GM12878 (cell line): ENCODE results near the gene FAM120B. TPM values are rescaled to one million over a fixed set of nuclear protein-coding genes. Genes with fewer than 3 reads are reported as not detected.

Experiments used
- ATAC-seq: fragments of 200-7000 bp; cut with Tn5 transposase; 3 replicates; pipeline ENCODE4 v1.9.1; 2020; ENCODE audit warnings: mild to moderate bottlenecking, moderate library complexity
- BruUV-seq: library from RNA; stranded (reverse); fragments of 400-500 nt; replicated peaks from 2 replicates; lab custom pipeline; 2021; lab: Mats Ljungman, UMichigan
- CTCF ChIA-PET: fragments of 300-600 bp; sonication (Branson Sonifier 250); formaldehyde crosslinking; extraction: SDS; loops from one replicate; lab custom pipeline; 2021; ENCODE audit warnings: inconsistent platforms; lab: Yijun Ruan, JAX
- POLR2A ChIA-PET: fragments of 350-600 bp; formaldehyde crosslinking; extraction: SDS; loops from one replicate; lab custom pipeline; 2021; ENCODE audit warnings: inconsistent platforms; lab: Charles Lee
- RAD21 ChIA-PET: fragments of 300-600 bp; sonication (Branson Sonifier 250); formaldehyde crosslinking; loops from one replicate; lab custom pipeline; 2023; ENCODE audit warnings: antibody characterized with exemption; ENCODE audit not compliant: unreplicated experiment; lab: Charles Lee
- SMC1A ChIA-PET: fragments of 300-600 bp; sonication (Branson Sonifier 250); formaldehyde crosslinking; loops from one replicate; lab custom pipeline; 2023; ENCODE audit not compliant: unreplicated experiment, uncharacterized antibody; lab: Charles Lee
- DNase-seq: peaks from one replicate; pipeline ENCODE4 v3.0.0-alpha.2; 2011; ENCODE audit warnings: low read depth, low spot score
- FAIRE-seq: peaks from 3 replicates; lab custom pipeline; 2011; peaks lifted over from hg19 to GRCh38; lab: Jason Lieb, UNC
- H2AFZ ChIP-seq: 2 replicates; pipeline ENCODE4 v1.6.0; 2011; ENCODE audit warnings: low read depth, low read length, control low read depth; ENCODE audit not compliant: control insufficient read depth
- H3K27ac ChIP-seq: 2 replicates; pipeline ENCODE4 v1.5.1; 2011; ENCODE audit warnings: control low read depth; ENCODE audit not compliant: control insufficient read depth, insufficient read depth
- H3K27me3 ChIP-seq, 2 experiments: replicated peaks in 1 of 2; 2 replicates each; pipeline versions ENCODE4 v1.6.0 to v1.6.1; 2011; ENCODE audit warnings: low read length in 1 of 2; ENCODE audit not compliant: control insufficient read depth in 2 of 2, insufficient read depth in 2 of 2
- H3K36me3 ChIP-seq, 2 experiments: 2 replicates each; pipeline ENCODE4 v1.5.1; 2011; ENCODE audit warnings: low read length in 1 of 2; ENCODE audit not compliant: control insufficient read depth in 2 of 2, insufficient read depth in 2 of 2
- H3K4me1 ChIP-seq: 2 replicates; pipeline ENCODE4 v1.6.1; 2011; ENCODE audit warnings: mild to moderate bottlenecking, low read length, moderate library complexity, mixed read lengths; ENCODE audit not compliant: control insufficient read depth, insufficient read depth
- H3K4me2 ChIP-seq: 2 replicates; pipeline ENCODE4 v1.6.0; 2011; ENCODE audit warnings: control low read depth; ENCODE audit not compliant: control insufficient read depth, insufficient read depth
- H3K4me3 ChIP-seq: fragments of 200-600 bp; sonication (generic); 2 replicates; pipeline ENCODE4 v1.5.1; 2016
- H3K79me2 ChIP-seq: 2 replicates; pipeline ENCODE4 v1.6.0; 2011; ENCODE audit warnings: low read length; ENCODE audit not compliant: control insufficient read depth, insufficient read depth
- H3K9ac ChIP-seq: 2 replicates; pipeline ENCODE4 v1.8.0; 2011; ENCODE audit warnings: low read length, control low read depth, mixed read lengths; ENCODE audit not compliant: control insufficient read depth, insufficient read depth
- H3K9me3 ChIP-seq: replicated peaks from 3 replicates; pipeline ENCODE4 v1.5.1; 2011; ENCODE audit warnings: mild to moderate bottlenecking, low read length; ENCODE audit not compliant: control insufficient read depth, insufficient read depth
- H4K20me1 ChIP-seq: 2 replicates; pipeline ENCODE4 v1.6.0; 2011; ENCODE audit not compliant: control insufficient read depth, insufficient read depth
- BHLHE40 ChIP-seq, 2 experiments: fragments of 450-650 bp in 1 of 2; IDR thresholded peaks; 2 replicates each; pipeline ENCODE4 v1.6.1; 2011 to 2017; ENCODE audit warnings: low read depth in 2 of 2, borderline replicate concordance in 1 of 2, improper control_type of control experiment in 1 of 2, low read length in 1 of 2, mild to moderate bottlenecking in 1 of 2
- NR2C1 ChIP-seq: fragments of 450-650 bp; IDR thresholded peaks from 2 replicates; pipeline ENCODE4 v1.6.1; 2017; ENCODE audit warnings: antibody characterized with exemption, mild to moderate bottlenecking, moderate library complexity
- PAX5 ChIP-seq: IDR thresholded peaks from 2 replicates; pipeline ENCODE4 v1.6.1; 2011; ENCODE audit warnings: low read depth, low read length, borderline replicate concordance
- PML ChIP-seq: IDR thresholded peaks from 2 replicates; pipeline ENCODE4 v1.6.1; 2012; ENCODE audit warnings: low read length, inconsistent platforms
- RBBP5 ChIP-seq: fragments of 200-600 bp; sonication (generic); conservative IDR thresholded peaks from 2 replicates; pipeline ENCODE4 v1.6.1; 2016
- SP1 ChIP-seq: IDR thresholded peaks from one replicate; pipeline ENCODE4 v1.6.1; 2011; ENCODE audit warnings: low read depth, low read length
- SREBF2 ChIP-seq: IDR thresholded peaks from 2 replicates; pipeline ENCODE4 v1.6.1; 2012; ENCODE audit warnings: mild to moderate bottlenecking, low read length
- ZNF217 ChIP-seq: fragments of 450-650 bp; IDR thresholded peaks from 2 replicates; pipeline ENCODE4 v1.6.1; 2017; ENCODE audit warnings: antibody characterized with exemption, mild to moderate bottlenecking
- WGBS: methylation state at CpG from one replicate; pipeline ENCODE4 v1.1.6; 2016; ENCODE audit warnings: low lambda C conversion rate; ENCODE audit not compliant: insufficient replicate concordance, insufficient coverage; ENCODE audit errors: missing lambda C conversion rate; 5-methylcytosine and 5-hydroxymethylcytosine counted together
- in situ Hi-C: fragments of 300-500 bp; cut with MboI; formaldehyde crosslinking; loops from 9 replicates; pipeline ENCODE4 v1.14.3; 2018; ENCODE audit warnings: mixed read lengths
- intact Hi-C: fragments of 100-400 bp; cut with micrococcal nuclease; formaldehyde crosslinking; loops from one replicate; pipeline ENCODE4 v1.14.2; 2022; ENCODE audit not compliant: unreplicated experiment
- polyA plus RNA-seq, 11 experiments: library from polyadenylated mRNA; depleted of rRNA in 4 of 11; unstranded in 6 of 11; stranded (reverse) in 5 of 11; fragments of >200 nt; fragmentation: Nextera tagmentation in 4 of 11; fragmentation: Illumina TruSeq in 1 of 11; extraction: Ambion mirVana in 4 of 11; extraction: Trizol in 1 of 11; gene quantifications; 1 replicate in 1 of 11; 2 replicates in 10 of 11; pipeline versions ENCODE4 v1.2.1 to v1.2.3, GENCODE V29; 2011 to 2016; ENCODE audit warnings: inconsistent platforms in 2 of 11, missing spikeins in 2 of 11, low read depth in 1 of 11
- total RNA-seq, 4 experiments: library from RNA; depleted of rRNA in 3 of 4; stranded (reverse); fragments of >200 nt in 3 of 4; fragmentation: Illumina TruSeq in 1 of 4; extraction: Trizol in 1 of 4; gene quantifications; 2 replicates each; pipeline versions ENCODE4 v1.2.1 to v1.2.3, GENCODE V29; 2013 to 2021
- TF ChIP-seq, protein P1 (sequence below): fragments of 450-650 bp; IDR thresholded peaks from 2 replicates; pipeline ENCODE4 v1.6.1; 2017; ENCODE audit warnings: mild to moderate bottlenecking, low read depth, inconsistent platforms; ENCODE audit not compliant: poor library complexity, severe bottlenecking
- TF ChIP-seq, protein P2 (sequence below): IDR thresholded peaks from 2 replicates; pipeline ENCODE4 v1.6.1; 2012; ENCODE audit warnings: low read depth, low read length, improper control_type of control experiment
- TF ChIP-seq, protein P3 (sequence below), 3 experiments: IDR thresholded peaks in 2 of 3; conservative IDR thresholded peaks in 1 of 3; 2 replicates each; pipeline ENCODE4 v1.5.1; 2011; ENCODE audit warnings: low read depth in 3 of 3, low read length in 3 of 3, mild to moderate bottlenecking in 3 of 3, control low read depth in 2 of 3, moderate library complexity in 2 of 3, inconsistent platforms in 1 of 3, mixed read lengths in 1 of 3; ENCODE audit not compliant: control insufficient read depth in 2 of 3, insufficient read depth in 1 of 3; ENCODE audit errors: extremely low read depth in 1 of 3
- TF ChIP-seq, protein P4 (sequence below): fragments of 450-650 bp; IDR thresholded peaks from 2 replicates; pipeline ENCODE4 v1.6.1; 2017; ENCODE audit warnings: mild to moderate bottlenecking, moderate library complexity

The FAM120B gene
- total and polyA plus RNA-seq, 10 of the 15 experiments (the other 5 are each of a cell fraction or from before 2014, with no cell fraction given) = 3.3 to 21.6 (median 15.3) TPM

DNA sequence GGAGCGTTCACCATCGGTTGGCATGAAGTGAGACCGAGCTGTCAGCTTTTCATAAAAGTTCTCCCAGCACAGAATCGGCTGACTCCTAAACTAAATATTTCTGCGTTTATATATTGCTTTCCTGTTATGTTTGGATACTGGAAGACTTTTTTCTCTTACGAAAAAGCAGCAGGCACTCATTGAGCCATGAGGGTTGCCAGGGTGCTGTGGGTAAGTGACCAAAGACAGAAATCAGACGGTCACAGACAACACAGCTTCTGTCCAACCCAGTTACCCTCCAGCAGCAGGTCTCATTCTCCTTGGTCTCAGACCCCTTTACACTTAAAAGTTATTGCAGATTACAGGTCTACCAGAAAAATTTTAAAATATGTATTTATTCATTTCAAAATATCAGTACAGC, 113.7 kb downstream of the FAM120B start (continued):
- no peak for TF ChIP-seq SP1
- TF ChIP-seq, protein P1, sequence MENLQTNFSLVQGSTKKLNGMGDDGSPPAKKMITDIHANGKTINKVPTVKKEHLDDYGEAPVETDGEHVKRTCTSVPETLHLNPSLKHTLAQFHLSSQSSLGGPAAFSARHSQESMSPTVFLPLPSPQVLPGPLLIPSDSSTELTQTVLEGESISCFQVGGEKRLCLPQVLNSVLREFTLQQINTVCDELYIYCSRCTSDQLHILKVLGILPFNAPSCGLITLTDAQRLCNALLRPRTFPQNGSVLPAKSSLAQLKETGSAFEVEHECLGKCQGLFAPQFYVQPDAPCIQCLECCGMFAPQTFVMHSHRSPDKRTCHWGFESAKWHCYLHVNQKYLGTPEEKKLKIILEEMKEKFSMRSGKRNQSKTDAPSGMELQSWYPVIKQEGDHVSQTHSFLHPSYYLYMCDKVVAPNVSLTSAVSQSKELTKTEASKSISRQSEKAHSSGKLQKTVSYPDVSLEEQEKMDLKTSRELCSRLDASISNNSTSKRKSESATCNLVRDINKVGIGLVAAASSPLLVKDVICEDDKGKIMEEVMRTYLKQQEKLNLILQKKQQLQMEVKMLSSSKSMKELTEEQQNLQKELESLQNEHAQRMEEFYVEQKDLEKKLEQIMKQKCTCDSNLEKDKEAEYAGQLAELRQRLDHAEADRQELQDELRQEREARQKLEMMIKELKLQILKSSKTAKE = no peak

DNA sequence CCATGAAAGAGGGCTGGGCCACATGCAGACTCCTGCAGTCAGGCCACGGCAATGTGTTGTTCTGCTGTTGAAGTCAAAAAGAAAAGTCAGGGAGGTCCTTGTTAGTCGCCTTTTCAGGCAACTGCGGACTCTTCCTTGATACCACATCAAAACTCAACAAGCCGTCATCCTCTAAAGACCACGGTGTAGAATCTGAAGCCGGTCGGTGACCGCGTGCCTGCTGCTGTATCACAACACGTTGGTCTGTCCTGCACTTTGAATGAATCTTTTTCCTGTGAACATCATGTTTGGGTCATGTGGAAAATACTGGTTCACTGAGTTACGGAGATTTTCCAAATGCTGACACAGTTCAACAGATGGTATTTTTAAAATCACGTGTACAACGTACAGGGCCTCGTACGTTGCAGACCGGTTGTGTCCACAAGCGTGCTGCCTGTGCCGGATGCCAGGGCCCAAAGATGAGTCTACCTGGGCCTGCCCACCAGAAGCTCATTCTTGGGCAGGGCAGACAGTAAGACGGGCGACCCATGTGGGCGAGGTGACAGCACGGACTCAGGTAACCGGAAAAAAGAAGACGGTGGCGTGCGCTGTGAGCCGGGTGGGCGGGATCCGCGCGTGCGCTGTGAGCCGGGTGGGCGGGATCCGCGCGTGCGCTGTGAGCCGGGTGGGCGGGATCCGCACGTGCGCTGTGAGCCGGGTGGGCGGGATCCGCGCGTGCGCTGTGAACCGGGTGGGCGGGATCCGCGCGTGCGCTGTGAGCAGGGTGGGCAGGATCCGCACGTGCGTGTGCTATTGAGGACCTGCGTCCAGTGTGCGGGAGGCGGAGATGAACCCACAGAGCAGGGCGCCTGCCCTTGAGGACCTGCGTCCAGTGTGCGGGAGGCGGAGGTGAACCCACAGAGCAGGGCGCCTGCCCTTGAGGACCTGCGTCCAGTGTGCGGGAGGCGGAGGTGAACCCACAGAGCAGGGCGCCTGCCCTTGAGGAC, 114.5 kb downstream of the FAM120B start:
- Histone ChIP-seq H3K27me3 (no peaks in the 10 kb centered on the region), H3K9ac (no peak overlapping the region), H3K79me2 (no peaks in the 10 kb centered on the region), H2AFZ (no peak overlapping the region), H3K36me3 (no peaks in the 10 kb centered on the region), H4K20me1 (no peaks in the 10 kb centered on the region), H3K27ac (no peak overlapping the region), H3K4me2 (no peak overlapping the region), H3K9me3 (no peaks in the 10 kb centered on the region), H3K4me1 (no peaks in the 10 kb centered on the region), H3K4me3 (no peak overlapping the region)
- WGBS = 75% methylated on average over 30 of the region's 70 CpGs
- intact Hi-C loops (no loop called here), in situ Hi-C loops (no loop called here)
- ChIA-PET RAD21 (no interaction called here), SMC1A (no interaction called here), POLR2A (no interaction called here), CTCF (no interaction called here)
- no peak for ATAC-seq
- BruUV-seq = no TSS peak
- DNase-seq = no peak
- FAIRE-seq = no peak
- TF ChIP-seq, protein P2, sequence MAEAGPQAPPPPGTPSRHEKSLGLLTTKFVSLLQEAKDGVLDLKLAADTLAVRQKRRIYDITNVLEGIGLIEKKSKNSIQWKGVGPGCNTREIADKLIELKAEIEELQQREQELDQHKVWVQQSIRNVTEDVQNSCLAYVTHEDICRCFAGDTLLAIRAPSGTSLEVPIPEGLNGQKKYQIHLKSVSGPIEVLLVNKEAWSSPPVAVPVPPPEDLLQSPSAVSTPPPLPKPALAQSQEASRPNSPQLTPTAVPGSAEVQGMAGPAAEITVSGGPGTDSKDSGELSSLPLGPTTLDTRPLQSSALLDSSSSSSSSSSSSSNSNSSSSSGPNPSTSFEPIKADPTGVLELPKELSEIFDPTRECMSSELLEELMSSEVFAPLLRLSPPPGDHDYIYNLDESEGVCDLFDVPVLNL = no peak
- TF ChIP-seq, protein P3, sequence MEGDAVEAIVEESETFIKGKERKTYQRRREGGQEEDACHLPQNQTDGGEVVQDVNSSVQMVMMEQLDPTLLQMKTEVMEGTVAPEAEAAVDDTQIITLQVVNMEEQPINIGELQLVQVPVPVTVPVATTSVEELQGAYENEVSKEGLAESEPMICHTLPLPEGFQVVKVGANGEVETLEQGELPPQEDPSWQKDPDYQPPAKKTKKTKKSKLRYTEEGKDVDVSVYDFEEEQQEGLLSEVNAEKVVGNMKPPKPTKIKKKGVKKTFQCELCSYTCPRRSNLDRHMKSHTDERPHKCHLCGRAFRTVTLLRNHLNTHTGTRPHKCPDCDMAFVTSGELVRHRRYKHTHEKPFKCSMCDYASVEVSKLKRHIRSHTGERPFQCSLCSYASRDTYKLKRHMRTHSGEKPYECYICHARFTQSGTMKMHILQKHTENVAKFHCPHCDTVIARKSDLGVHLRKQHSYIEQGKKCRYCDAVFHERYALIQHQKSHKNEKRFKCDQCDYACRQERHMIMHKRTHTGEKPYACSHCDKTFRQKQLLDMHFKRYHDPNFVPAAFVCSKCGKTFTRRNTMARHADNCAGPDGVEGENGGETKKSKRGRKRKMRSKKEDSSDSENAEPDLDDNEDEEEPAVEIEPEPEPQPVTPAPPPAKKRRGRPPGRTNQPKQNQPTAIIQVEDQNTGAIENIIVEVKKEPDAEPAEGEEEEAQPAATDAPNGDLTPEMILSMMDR (IDR thresholded peaks at IDR 0.05 in 2 of 3, conservative IDR thresholded peaks at IDR 0.05 in 1 of 3; ENCODE audit: control insufficient read depth in 2 of 3, extremely low read depth in 1 of 3, insufficient read depth in 1 of 3, low read depth in 3 of 3, low read length in 3 of 3) = no peak
- TF ChIP-seq NR2C1 (no peak), ZNF217 (no peak), PML (no peak), SREBF2 (no peak), RBBP5 (no peak), BHLHE40 (IDR thresholded peaks at IDR 0.05; ENCODE audit: borderline replicate concordance in 1 of 2, low read depth in 2 of 2, low read length in 1 of 2) (no peak), PAX5 (no peak)
- TF ChIP-seq, protein P4, sequence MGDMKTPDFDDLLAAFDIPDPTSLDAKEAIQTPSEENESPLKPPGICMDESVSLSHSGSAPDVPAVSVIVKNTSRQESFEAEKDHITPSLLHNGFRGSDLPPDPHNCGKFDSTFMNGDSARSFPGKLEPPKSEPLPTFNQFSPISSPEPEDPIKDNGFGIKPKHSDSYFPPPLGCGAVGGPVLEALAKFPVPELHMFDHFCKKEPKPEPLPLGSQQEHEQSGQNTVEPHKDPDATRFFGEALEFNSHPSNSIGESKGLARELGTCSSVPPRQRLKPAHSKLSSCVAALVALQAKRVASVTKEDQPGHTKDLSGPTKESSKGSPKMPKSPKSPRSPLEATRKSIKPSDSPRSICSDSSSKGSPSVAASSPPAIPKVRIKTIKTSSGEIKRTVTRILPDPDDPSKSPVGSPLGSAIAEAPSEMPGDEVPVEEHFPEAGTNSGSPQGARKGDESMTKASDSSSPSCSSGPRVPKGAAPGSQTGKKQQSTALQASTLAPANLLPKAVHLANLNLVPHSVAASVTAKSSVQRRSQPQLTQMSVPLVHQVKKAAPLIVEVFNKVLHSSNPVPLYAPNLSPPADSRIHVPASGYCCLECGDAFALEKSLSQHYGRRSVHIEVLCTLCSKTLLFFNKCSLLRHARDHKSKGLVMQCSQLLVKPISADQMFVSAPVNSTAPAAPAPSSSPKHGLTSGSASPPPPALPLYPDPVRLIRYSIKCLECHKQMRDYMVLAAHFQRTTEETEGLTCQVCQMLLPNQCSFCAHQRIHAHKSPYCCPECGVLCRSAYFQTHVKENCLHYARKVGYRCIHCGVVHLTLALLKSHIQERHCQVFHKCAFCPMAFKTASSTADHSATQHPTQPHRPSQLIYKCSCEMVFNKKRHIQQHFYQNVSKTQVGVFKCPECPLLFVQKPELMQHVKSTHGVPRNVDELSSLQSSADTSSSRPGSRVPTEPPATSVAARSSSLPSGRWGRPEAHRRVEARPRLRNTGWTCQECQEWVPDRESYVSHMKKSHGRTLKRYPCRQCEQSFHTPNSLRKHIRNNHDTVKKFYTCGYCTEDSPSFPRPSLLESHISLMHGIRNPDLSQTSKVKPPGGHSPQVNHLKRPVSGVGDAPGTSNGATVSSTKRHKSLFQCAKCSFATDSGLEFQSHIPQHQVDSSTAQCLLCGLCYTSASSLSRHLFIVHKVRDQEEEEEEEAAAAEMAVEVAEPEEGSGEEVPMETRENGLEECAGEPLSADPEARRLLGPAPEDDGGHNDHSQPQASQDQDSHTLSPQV = no peak
